Measurements from ENCODE around the gene PAIP1.

DNA sequence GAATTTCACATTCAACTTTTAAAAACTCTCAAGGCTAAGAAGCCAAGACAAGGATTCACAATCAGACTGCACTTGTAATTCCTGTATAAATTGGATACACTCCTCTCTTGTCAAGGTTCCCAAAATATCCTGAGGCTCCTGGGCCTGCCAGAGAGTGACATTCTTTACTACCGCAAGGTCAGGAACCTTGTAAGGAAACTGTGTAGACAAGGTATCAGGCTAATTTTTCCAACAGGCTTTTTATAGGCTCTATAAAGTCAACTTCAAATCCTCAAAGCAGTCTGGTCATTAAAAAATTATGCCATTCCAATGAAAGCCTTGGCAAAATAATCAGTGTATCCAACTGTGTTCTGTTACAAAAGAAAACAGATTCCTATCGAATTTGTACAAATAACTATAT lies 15.5 kb upstream of the PAIP1 start:
- TF ChIP-seq, protein P1, sequence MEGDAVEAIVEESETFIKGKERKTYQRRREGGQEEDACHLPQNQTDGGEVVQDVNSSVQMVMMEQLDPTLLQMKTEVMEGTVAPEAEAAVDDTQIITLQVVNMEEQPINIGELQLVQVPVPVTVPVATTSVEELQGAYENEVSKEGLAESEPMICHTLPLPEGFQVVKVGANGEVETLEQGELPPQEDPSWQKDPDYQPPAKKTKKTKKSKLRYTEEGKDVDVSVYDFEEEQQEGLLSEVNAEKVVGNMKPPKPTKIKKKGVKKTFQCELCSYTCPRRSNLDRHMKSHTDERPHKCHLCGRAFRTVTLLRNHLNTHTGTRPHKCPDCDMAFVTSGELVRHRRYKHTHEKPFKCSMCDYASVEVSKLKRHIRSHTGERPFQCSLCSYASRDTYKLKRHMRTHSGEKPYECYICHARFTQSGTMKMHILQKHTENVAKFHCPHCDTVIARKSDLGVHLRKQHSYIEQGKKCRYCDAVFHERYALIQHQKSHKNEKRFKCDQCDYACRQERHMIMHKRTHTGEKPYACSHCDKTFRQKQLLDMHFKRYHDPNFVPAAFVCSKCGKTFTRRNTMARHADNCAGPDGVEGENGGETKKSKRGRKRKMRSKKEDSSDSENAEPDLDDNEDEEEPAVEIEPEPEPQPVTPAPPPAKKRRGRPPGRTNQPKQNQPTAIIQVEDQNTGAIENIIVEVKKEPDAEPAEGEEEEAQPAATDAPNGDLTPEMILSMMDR (IDR thresholded peaks at IDR 0.05; ENCODE audit: low read depth, low read length), result no peak
- TF ChIP-seq POLR2A (IDR thresholded peaks at IDR 0.05; ENCODE audit: extremely low read depth, insufficient read length), result no peak
